Liver (tissue), 9 donors: ENCODE data around the gene ATXN7L3. TPM values are rescaled to one million over a fixed set of nuclear protein-coding genes. Genes with fewer than 3 reads are reported as not detected.

Experiments
- DNase-seq: peaks from one replicate; pipeline ENCODE4 v3.0.0-alpha.2; 2017; ENCODE audit warnings: low spot score
- H3K27ac ChIP-seq, 2 donors: one replicate each; pipeline ENCODE4 v1.7.0; 2013; ENCODE audit warnings: inconsistent platforms in 2 of 2, low read length in 2 of 2, control low read depth in 1 of 2, low read depth in 1 of 2, mild to moderate bottlenecking in 1 of 2
- H3K27me3 ChIP-seq, 4 donors: one replicate each; pipeline versions ENCODE4 v1.6.1 to v1.7.0; 2013; ENCODE audit warnings: low read length in 3 of 4, inconsistent platforms in 1 of 4, mild to moderate bottlenecking in 1 of 4, moderate library complexity in 1 of 4; ENCODE audit not compliant: control insufficient read depth in 4 of 4, insufficient read depth in 4 of 4
- H3K36me3 ChIP-seq, 4 donors: one replicate each; pipeline versions ENCODE4 v1.6.1 to v1.7.0; 2013; ENCODE audit warnings: low read length in 3 of 4, mild to moderate bottlenecking in 3 of 4, low read depth in 1 of 4, moderate library complexity in 1 of 4; ENCODE audit not compliant: control insufficient read depth in 4 of 4, insufficient read depth in 3 of 4
- H3K4me1 ChIP-seq, 4 donors: one replicate each; pipeline versions ENCODE4 v1.6.1 to v1.7.0; 2013; ENCODE audit warnings: low read length in 3 of 4, mild to moderate bottlenecking in 3 of 4, moderate library complexity in 1 of 4; ENCODE audit not compliant: control insufficient read depth in 4 of 4, insufficient read depth in 4 of 4
- H3K4me3 ChIP-seq, 3 donors: one replicate each; pipeline versions ENCODE4 v1.6.1 to v1.7.0; 2013; ENCODE audit warnings: low read length in 3 of 3, control low read depth in 1 of 3, low read depth in 1 of 3, mild to moderate bottlenecking in 1 of 3
- H3K9ac ChIP-seq, 2 donors: one replicate each; pipeline ENCODE4 v1.7.0; 2013; ENCODE audit warnings: low read length in 2 of 2, mild to moderate bottlenecking in 2 of 2, moderate library complexity in 2 of 2, control low read depth in 1 of 2, low read depth in 1 of 2
- H3K9me3 ChIP-seq, 4 donors: one replicate each; pipeline versions ENCODE4 v1.6.1 to v1.7.0; 2013; ENCODE audit warnings: low read length in 3 of 4; ENCODE audit not compliant: control insufficient read depth in 4 of 4
- FOXA1 ChIP-seq: IDR thresholded peaks from 2 replicates; pipeline ENCODE4 v1.6.1; 2016; ENCODE audit warnings: antibody characterized with exemption
- FOXA2 ChIP-seq: IDR thresholded peaks from 2 replicates; pipeline ENCODE4 v1.6.1; 2016; ENCODE audit warnings: antibody characterized with exemption
- GABPA ChIP-seq, 2 donors: IDR thresholded peaks in 1 of 2; conservative IDR thresholded peaks in 1 of 2; 2 replicates each; pipeline ENCODE4 v1.6.1; 2016; ENCODE audit warnings: antibody characterized with exemption in 2 of 2, mild to moderate bottlenecking in 1 of 2, moderate library complexity in 1 of 2
- HNF4G ChIP-seq: IDR thresholded peaks from 2 replicates; pipeline ENCODE4 v1.6.1; 2016; ENCODE audit warnings: antibody characterized with exemption
- JUND ChIP-seq, 2 donors: IDR thresholded peaks; 2 replicates each; pipeline ENCODE4 v1.6.1; 2016; ENCODE audit warnings: antibody characterized with exemption in 2 of 2
- NR2F2 ChIP-seq: IDR thresholded peaks from 2 replicates; pipeline ENCODE4 v1.6.1; 2016; ENCODE audit warnings: antibody characterized with exemption
- RAD21 ChIP-seq, 2 donors: IDR thresholded peaks; 2 replicates each; pipeline ENCODE4 v1.6.1; 2016; ENCODE audit warnings: antibody characterized with exemption in 2 of 2, mild to moderate bottlenecking in 2 of 2
- RXRA ChIP-seq, 2 donors: IDR thresholded peaks; 2 replicates each; pipeline ENCODE4 v1.6.1; 2017 to 2018; ENCODE audit warnings: antibody characterized with exemption in 2 of 2, mild to moderate bottlenecking in 1 of 2
- SP1 ChIP-seq: IDR thresholded peaks from 2 replicates; pipeline ENCODE4 v1.6.1; 2018; ENCODE audit warnings: antibody characterized with exemption, mild to moderate bottlenecking
- TAF1 ChIP-seq: conservative IDR thresholded peaks from 2 replicates; pipeline ENCODE4 v1.6.1; 2016; ENCODE audit warnings: antibody characterized with exemption, mild to moderate bottlenecking
- YY1 ChIP-seq: IDR thresholded peaks from 2 replicates; pipeline ENCODE4 v1.6.1; 2016; ENCODE audit warnings: antibody characterized with exemption, mild to moderate bottlenecking
- WGBS: extraction: QIAGEN DNeasy Blood & Tissue Kit; methylation state at CpG from one replicate; pipeline ENCODE4 v1.1.7; 2013; 5-methylcytosine and 5-hydroxymethylcytosine counted together
- polyA plus RNA-seq, 2 donors: library from polyadenylated mRNA; stranded (reverse) in 1 of 2; unstranded in 1 of 2; fragments of 200-250 nt in 1 of 2; fragments of >200 nt in 1 of 2; fragmentation: Nextera tagmentation in 1 of 2; extraction: Ambion mirVana in 1 of 2; gene quantifications; one replicate each; pipeline versions ENCODE4 v1.2.1 to v1.2.3, GENCODE V29; 2013 to 2015
- total RNA-seq, 2 donors: library from RNA; depleted of rRNA; stranded (reverse); fragments of >200 nt; gene quantifications; one replicate each; pipeline ENCODE4 v1.2.3, GENCODE V29; 2014
- TF ChIP-seq, protein P1 (sequence below): IDR thresholded peaks from 2 replicates; pipeline ENCODE4 v1.6.1; 2016; ENCODE audit warnings: antibody characterized with exemption
- TF ChIP-seq, protein P2 (sequence below): IDR thresholded peaks from 2 replicates; pipeline ENCODE4 v1.6.1; 2016; ENCODE audit warnings: antibody characterized with exemption, mild to moderate bottlenecking
- TF ChIP-seq, protein P3 (sequence below): IDR thresholded peaks from 2 replicates; pipeline ENCODE4 v1.6.1; 2016; ENCODE audit warnings: antibody characterized with exemption
- TF ChIP-seq, protein P4 (sequence below): fragments of 150-350 bp; IDR thresholded peaks from 2 replicates; pipeline ENCODE4 v1.5.1; 2017; ENCODE audit warnings: improper control_type of control experiment, low read depth, low read length; ENCODE audit not compliant: missing input control
- donor health status: healthy.
- donor health status: healthy.
- donor health status: healthy.
- donor health status: healthy.
- donor health status: healthy.

The ATXN7L3 gene
- total and polyA plus RNA-seq, 4 donors, result 5.1 to 20.9 (median 14.7) TPM

DNA sequence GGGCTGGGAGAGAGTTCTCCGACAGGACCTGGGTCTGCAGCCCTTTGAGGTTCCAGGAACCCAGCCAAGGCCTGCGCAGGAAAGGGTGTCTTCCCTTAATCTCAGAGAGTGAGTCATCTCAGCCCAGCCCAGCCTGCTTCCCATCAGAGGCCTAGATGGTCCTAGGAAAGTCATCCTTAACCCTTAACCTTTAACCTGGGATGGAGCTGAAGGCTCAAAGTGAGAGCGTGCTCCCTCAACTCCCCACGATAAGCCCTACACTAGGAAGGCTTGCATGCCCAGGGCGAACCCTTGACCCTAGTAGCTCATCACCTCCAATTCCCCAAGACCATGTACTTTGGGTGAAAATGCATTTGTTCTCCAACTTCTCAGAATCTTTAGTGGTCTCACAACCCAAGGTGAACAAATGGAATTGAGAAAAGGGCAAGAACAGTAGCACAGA is 4.8 kb upstream of the ATXN7L3 start:
- TF ChIP-seq, protein P1, sequence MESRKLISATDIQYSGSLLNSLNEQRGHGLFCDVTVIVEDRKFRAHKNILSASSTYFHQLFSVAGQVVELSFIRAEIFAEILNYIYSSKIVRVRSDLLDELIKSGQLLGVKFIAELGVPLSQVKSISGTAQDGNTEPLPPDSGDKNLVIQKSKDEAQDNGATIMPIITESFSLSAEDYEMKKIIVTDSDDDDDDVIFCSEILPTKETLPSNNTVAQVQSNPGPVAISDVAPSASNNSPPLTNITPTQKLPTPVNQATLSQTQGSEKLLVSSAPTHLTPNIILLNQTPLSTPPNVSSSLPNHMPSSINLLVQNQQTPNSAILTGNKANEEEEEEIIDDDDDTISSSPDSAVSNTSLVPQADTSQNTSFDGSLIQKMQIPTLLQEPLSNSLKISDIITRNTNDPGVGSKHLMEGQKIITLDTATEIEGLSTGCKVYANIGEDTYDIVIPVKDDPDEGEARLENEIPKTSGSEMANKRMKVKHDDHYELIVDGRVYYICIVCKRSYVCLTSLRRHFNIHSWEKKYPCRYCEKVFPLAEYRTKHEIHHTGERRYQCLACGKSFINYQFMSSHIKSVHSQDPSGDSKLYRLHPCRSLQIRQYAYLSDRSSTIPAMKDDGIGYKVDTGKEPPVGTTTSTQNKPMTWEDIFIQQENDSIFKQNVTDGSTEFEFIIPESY, result no peak
- TF ChIP-seq, protein P2, sequence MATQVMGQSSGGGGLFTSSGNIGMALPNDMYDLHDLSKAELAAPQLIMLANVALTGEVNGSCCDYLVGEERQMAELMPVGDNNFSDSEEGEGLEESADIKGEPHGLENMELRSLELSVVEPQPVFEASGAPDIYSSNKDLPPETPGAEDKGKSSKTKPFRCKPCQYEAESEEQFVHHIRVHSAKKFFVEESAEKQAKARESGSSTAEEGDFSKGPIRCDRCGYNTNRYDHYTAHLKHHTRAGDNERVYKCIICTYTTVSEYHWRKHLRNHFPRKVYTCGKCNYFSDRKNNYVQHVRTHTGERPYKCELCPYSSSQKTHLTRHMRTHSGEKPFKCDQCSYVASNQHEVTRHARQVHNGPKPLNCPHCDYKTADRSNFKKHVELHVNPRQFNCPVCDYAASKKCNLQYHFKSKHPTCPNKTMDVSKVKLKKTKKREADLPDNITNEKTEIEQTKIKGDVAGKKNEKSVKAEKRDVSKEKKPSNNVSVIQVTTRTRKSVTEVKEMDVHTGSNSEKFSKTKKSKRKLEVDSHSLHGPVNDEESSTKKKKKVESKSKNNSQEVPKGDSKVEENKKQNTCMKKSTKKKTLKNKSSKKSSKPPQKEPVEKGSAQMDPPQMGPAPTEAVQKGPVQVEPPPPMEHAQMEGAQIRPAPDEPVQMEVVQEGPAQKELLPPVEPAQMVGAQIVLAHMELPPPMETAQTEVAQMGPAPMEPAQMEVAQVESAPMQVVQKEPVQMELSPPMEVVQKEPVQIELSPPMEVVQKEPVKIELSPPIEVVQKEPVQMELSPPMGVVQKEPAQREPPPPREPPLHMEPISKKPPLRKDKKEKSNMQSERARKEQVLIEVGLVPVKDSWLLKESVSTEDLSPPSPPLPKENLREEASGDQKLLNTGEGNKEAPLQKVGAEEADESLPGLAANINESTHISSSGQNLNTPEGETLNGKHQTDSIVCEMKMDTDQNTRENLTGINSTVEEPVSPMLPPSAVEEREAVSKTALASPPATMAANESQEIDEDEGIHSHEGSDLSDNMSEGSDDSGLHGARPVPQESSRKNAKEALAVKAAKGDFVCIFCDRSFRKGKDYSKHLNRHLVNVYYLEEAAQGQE, result no peak
- TF ChIP-seq FOXA1, result no peak
- no peak for TF ChIP-seq HNF4G
- no peak for TF ChIP-seq YY1
- TF ChIP-seq JUND (IDR thresholded peaks at IDR 0.05), result no peak
- TF ChIP-seq RAD21 (IDR thresholded peaks at IDR 0.05), result no peak
- TF ChIP-seq, protein P3, sequence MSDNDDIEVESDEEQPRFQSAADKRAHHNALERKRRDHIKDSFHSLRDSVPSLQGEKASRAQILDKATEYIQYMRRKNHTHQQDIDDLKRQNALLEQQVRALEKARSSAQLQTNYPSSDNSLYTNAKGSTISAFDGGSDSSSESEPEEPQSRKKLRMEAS, result no peak
- no peak for TF ChIP-seq TAF1
- no peak for TF ChIP-seq RXRA (IDR thresholded peaks at IDR 0.05)
- TF ChIP-seq GABPA (IDR thresholded peaks at IDR 0.05 in 1 of 2, conservative IDR thresholded peaks at IDR 0.05 in 1 of 2), result no peak
- no peak for TF ChIP-seq FOXA2
- Histone ChIP-seq H3K27ac (no peak overlapping the region), H3K9ac (no peak overlapping the region), H3K9me3 (no peaks in the 10 kb centered on the region), H3K36me3 (peaks cover 1 to 23% (median 20%) of the 10 kb centered on the region in 4 donors), H3K27me3 (no peaks in the 10 kb centered on the region), H3K4me1 (peaks cover 0 to 11% (median 4%) of the 10 kb centered on the region in 4 donors), H3K4me3 (no peak overlapping the region)
- no peak for DNase-seq
- WGBS, result 72% methylated on average over 5 of the region's 5 CpGs

DNA sequence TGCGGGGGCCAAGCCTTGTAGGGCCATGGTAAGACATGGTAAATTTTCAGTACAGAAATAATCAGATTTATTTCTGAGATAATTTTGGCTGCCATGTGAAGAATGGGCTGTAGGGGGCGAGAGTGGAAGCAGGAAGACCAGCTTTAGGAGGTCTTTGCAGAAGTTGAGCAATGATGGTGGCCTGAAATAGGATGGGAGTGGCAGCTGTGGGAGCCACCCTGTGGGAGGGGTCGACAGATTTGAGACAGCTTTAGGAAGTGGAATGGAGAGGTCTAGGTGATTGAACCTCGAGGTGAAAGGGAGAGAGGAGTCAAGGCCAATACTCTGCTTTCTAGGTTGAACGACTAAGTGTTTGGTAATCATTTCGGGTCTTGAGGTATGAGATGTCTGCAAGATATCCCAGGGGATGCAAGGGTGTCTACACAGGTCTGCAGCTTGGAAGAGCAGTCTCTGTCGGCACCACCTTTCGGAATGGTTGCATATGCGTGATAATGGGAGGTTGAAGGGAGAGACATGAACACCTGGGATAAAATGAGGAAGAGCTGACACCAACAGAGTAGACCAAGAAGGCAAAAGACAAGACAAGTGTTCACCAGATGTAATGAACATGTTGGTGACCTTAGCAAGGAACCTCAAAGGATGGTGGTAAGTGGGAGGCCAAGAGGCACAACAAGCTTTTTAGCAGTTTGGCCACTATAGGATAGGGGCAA is 4.2 kb upstream of the ATXN7L3 start:
- Histone ChIP-seq H3K36me3 (peaks cover 1 to 19% (median 15%) of the 10 kb centered on the region in 4 donors), H3K27ac (no peak overlapping the region), H3K4me1 (peaks cover 0 to 11% (median 4%) of the 10 kb centered on the region in 4 donors), H3K4me3 (no peak overlapping the region), H3K9me3 (no peaks in the 10 kb centered on the region), H3K27me3 (no peaks in the 10 kb centered on the region), H3K9ac (no peak overlapping the region)
- WGBS, result 61% methylated on average over 9 of the region's 9 CpGs
- no peak for DNase-seq
- TF ChIP-seq SP1 (no peak), YY1 (no peak), NR2F2 (no peak), RAD21 (IDR thresholded peaks at IDR 0.05) (peak; percentile 58 to 67), RXRA (IDR thresholded peaks at IDR 0.05) (no peak)
- TF ChIP-seq, protein P4, sequence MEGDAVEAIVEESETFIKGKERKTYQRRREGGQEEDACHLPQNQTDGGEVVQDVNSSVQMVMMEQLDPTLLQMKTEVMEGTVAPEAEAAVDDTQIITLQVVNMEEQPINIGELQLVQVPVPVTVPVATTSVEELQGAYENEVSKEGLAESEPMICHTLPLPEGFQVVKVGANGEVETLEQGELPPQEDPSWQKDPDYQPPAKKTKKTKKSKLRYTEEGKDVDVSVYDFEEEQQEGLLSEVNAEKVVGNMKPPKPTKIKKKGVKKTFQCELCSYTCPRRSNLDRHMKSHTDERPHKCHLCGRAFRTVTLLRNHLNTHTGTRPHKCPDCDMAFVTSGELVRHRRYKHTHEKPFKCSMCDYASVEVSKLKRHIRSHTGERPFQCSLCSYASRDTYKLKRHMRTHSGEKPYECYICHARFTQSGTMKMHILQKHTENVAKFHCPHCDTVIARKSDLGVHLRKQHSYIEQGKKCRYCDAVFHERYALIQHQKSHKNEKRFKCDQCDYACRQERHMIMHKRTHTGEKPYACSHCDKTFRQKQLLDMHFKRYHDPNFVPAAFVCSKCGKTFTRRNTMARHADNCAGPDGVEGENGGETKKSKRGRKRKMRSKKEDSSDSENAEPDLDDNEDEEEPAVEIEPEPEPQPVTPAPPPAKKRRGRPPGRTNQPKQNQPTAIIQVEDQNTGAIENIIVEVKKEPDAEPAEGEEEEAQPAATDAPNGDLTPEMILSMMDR, result peak; percentile 56
- TF ChIP-seq, protein P1, result no peak
